GM12864 (cell line): Measurements from ENCODE around the gene TBC1D24.

Experiments used
- DNase-seq: peaks from one replicate; pipeline ENCODE4 v3.0.0-alpha.2; 2011; ENCODE audit warnings: low read depth
- H3K4me3 ChIP-seq: 2 replicates; pipeline ENCODE4 v1.5.1; 2011; ENCODE audit warnings: mild to moderate bottlenecking, low read depth, low read length, control low read depth
- TF ChIP-seq, protein P1 (sequence below): IDR thresholded peaks from 2 replicates; pipeline ENCODE4 v1.5.1; 2011; ENCODE audit warnings: low read depth, mild to moderate bottlenecking, moderate library complexity, low read length, control low read depth, inconsistent platforms; ENCODE audit errors: missing control alignments

TBC1D24 gene

DNA sequence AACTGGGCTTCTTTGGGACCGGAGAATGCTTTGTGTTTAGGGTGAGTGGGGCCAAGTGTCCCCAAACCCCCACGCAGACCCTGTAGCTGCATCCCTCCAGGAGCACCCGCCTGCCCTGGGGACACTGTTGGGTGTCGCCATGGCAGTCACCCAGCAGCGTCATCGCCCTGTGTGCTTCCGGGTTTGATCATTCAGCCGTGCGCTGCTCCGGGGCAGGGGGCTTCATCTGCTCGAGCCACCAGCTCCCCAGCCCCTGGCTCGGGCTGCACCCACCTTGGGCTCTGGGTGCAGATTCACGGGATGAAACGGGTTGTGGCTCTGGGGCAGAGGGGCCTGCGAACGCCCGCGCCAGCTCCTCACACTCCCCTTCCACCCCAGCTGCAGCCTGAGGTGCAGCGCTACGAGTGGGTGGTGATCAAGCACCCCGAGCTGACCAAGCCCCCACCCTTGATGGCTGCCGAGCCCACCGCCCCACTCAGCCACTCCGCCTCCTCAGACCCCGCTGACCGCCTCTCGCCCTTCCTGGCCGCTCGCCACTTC is 25.0 kb downstream of the TBC1D24 start:
- TF ChIP-seq, protein P1, sequence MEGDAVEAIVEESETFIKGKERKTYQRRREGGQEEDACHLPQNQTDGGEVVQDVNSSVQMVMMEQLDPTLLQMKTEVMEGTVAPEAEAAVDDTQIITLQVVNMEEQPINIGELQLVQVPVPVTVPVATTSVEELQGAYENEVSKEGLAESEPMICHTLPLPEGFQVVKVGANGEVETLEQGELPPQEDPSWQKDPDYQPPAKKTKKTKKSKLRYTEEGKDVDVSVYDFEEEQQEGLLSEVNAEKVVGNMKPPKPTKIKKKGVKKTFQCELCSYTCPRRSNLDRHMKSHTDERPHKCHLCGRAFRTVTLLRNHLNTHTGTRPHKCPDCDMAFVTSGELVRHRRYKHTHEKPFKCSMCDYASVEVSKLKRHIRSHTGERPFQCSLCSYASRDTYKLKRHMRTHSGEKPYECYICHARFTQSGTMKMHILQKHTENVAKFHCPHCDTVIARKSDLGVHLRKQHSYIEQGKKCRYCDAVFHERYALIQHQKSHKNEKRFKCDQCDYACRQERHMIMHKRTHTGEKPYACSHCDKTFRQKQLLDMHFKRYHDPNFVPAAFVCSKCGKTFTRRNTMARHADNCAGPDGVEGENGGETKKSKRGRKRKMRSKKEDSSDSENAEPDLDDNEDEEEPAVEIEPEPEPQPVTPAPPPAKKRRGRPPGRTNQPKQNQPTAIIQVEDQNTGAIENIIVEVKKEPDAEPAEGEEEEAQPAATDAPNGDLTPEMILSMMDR = no peak
- no peak for DNase-seq
- no peak overlapping the region for H3K4me3 ChIP-seq

DNA sequence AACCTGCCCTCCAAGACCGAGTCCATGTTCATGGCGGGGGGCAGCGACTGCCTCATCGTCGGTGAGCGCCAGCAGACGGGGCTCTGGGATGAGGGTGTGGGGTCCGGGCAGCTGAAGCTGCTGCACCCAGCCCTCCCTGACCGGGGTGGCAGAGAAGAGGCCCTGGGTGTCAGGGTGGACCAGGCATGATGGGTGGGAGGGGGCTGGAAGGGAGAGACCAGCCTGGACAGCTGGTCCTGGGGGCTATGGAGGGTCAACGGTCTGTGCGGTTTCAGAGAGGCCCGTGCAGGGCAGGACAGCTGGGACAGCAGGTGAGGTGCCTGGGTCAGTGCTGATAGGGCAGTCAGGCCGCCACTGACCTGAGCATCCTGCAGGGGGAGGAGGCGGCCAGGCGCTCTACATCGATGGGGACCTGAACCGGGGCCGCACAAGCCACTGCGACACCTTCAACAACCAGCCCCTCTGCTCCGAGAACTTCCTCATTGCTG is 25.5 kb downstream of the TBC1D24 start:
- no peak overlapping the region for H3K4me3 ChIP-seq
- TF ChIP-seq, protein P1 = no peak
- no peak for DNase-seq

- H3K4me3 ChIP-seq = no peak overlapping the region
- TF ChIP-seq, protein P1 = peak; percentile 98
- DNase-seq = no peak
Measured at GRCh38 chr16:2500918-2501750, 26.2 kb downstream of the TBC1D24 start.

- no peak for DNase-seq
- H3K4me3 ChIP-seq = no peak overlapping the region
- TF ChIP-seq, protein P1 = no peak
Measured at GRCh38 chr16:2501946-2502895, 27.3 kb downstream of the TBC1D24 start.

DNA sequence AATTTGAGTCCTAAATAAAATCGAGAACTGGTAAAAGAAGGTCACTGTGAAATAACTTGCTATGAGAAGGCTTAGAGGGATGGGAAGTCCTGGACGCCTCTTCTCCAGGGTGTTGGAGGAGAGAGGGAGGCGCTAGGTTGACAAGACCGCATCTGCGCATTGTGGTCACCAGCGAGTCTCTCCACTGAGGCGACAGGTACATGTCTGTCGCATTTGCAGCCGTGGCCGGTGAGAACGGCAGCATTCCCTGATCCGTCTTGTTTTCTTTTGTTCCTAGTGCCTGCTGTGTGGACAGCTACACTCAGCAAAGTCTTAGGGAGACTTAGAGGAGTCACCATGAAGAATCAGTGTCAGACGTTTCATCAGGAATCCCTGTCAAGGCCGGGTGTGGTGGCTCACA is 30.8 kb downstream of the TBC1D24 start:
- no peak for DNase-seq
- TF ChIP-seq, protein P1 = no peak
- H3K4me3 ChIP-seq = no peak overlapping the region

- no peak overlapping the region for H3K4me3 ChIP-seq
- TF ChIP-seq, protein P1 = peak; percentile 35
- no peak for DNase-seq
Measured at GRCh38 chr16:2507052-2507659, 32.2 kb downstream of the TBC1D24 start.
